Hepatic stellate cell (primary cell): ENCODE data around the gene COL18A1.

ENCODE experiments used
- DNase-seq: peaks from one replicate; pipeline ENCODE4 v3.0.0; 2011; ENCODE audit warnings: low spot score

COL18A1 gene

DNA sequence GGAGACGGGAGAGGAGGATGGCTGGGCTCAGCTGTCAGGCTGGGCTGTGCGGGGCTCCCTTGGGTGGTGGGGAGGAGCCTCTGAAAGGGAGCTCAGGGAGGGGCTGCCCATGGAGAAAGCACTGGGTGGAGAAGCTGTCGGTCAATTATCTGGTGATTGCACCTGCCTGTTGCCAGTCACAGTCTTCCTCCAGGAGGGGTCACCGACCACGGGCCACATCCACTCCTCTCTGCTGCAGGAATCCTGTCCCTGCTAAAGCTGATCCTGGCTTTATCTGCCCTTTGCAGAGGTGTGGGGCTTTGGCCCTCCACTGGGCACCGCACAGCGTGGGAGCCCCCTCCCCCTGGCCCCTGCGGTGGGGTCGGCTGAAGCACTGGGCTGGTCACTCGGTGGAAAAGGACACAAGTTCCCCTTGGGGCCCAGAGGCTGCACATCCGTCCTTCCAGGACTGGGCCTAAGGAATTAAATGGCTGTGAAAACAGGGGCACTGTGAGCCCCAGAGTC lies 21.8 kb upstream of the COL18A1 start:
- DNase-seq: no peak

DNA sequence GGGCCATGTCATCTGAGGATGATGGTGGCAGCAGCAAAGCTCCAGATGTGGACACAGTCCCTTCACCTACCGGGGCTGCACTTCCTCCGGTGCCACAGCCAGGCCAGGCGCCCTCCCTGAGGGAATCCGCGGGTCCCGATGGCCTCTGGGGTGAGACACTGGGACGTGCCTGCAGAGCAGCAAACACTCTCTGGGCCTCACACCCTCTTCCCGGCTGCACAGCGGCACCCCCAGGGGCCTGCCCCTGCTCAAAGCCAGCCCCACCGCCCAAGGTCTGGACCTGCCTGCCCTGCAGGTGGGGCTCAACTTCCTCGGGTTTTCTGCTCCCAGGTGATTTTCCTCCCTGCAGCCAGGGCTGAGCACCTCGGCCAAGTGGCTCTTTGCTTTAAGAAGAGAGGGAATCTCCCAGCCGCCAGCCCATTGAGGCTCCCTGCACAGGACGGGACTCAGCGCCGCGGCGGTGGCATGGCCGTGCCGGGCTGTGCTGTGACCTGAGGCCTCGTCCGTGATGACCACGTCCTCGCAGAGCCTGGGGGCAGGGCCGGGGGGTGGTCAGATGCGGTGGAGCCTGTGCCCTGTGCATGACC lies 21.3 kb upstream of the COL18A1 start:
- no peak for DNase-seq

DNA sequence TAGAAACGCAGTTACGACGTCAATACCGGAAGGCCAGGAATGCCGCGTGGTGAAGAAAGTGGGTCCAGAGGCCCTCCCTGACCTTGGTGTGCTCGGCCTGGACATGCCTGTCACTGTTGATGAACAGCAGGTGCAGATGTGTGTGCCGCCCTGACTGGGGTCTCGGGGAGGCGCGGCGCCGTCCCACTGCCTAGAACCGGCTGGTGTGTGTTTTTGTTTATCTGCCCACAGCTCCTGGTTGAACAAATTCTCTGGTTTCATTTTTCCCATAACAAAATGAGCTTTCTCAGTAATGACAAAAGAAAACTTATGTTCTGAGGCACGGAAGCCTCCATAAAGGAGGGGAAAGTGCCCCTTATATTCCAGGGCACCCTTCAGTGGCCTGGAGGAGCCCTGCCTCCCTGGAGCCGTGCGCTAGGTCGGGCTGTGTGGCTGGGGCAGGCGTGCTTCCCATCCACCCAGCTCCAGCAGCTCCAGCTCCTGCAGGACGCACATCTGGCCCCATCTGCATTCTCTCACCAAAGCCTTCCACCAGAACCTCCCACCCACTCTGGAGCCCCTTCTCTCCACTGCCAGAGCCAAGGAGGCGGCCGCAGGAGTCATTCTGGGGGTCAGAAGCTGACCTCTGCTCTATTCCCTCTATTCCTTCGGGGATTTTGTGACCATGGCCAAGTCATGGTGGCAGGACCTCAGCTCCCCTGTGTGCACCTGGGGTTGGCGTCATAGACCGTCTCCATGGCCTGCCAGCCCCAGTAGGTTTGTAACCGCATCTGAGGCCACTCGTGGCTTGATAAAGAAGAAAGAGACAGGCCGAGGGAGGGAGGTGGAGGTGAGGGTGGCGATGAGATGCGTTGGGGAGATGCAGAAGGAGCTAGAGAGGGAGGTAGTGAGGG lies 20.1 kb upstream of the COL18A1 start:
- DNase-seq: no peak

DNA sequence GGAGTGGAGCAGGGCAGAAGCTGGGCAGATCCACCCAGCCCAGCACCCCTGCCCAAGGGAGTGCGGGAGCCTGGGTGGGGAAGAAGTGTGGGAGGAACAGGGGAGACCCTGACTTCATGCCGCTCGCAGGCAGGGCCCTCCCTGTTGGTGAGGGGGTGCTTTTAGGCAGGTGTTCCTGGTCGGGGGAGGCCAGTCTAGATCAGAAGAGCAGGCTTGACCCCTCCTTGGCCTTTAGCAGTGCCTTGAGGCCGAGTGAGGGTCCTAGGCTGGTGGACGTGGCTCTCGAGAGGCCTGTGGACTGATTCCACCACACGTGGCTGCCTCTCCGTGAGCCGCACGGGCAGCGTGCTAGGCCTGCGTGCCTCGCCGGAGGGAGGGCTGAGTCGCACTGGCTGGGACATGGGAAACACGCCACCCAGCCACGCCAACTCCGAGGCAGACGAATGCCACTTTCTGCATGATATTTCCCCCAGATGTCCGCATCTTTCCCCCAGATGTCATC lies 19.4 kb upstream of the COL18A1 start:
- no peak for DNase-seq

DNA sequence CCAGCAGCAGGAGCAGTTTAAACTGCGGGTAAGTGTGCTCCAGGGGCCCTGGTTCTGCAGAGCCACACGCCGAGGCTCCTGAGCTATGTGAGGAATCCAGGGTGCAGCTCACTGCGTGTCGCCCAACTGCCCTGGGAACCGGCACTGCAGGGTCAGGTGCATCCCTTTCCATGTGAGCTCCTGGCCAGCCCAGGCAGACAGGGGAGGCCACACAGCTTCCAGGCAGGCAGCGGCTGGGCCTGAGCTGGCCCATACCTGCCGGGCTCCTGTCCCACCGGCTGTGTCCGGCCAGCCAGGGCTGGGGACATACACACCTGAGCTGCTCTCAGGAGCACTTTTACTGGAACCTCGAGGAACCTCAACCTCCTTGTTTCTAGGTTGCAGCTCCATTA lies 18.6 kb upstream of the COL18A1 start:
- no peak for DNase-seq

DNA sequence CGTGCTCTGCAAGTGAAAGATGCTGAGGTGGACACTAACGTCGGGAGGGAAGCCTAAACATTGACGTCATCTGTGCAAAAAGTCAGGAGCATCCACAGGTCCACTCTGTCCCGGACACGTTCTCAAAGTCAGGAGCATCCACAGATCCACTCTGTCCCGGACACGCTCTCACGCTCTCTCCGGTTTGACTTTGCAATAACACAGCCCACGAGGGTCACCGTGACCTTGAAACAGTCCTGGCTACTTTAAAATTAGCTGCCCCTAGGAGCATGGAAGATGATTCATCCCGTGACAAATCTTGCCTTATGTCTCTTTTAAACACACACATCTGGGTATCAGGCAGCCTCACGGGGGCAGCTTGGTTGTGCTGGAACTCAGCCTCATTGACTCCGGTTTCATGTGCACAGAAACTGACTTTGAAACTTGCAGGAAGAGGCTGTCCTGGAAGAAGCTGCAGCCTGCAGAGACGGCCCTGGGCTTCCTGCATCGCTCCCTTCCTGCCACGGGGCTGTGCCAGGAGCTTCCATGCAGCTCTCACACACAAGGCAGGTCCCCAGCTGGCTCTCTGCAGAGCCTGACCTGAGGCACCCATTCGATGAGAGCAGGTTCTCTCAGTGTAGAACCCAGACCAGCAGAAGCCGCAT lies 18.1 kb upstream of the COL18A1 start:
- DNase-seq: peak; percentile 94

DNA sequence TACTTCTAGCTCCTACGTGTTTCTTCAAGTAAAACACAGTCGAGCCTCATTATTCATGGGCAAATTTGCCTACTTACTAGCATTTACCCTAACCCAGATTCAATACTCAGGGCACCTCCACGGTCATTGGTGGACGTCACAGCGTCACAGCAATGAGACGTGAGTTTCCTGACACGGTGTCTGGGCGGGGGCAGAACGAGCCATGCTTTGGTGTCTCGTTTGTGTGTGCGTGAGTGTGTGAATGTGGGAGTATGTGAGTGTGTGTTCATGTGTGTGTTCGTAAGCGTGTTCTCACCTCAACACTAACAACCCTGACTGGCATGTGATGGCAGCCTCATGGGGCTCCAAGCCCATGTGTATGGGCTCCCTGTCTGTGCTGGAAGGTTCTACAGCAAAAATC lies 17.5 kb upstream of the COL18A1 start:
- DNase-seq: no peak

DNA sequence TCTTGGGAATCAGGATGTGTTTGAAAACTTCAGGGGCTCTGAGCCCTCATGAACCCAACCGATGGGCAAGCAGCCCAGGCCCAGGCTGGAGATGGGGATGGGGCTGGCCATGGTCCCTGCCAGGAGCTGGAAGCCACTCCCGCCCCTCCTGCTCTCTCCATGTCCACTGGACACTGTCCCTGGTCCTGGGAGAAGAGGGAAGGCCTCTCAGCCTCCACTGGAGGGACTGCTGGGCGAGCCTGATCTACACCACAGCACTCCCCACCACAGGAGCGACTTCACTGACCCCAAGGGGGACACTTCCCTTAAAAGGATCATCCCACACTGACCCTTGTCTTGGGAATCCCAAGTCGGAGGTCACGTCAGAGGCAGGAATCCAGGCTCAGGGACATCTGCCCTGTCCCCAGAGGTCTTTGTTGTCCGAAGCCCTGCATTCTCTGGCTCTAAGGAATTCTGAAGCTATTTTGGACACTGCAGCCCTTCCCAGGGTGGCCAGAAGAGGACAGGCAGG lies 16.9 kb upstream of the COL18A1 start:
- peak; percentile 42 for DNase-seq

DNA sequence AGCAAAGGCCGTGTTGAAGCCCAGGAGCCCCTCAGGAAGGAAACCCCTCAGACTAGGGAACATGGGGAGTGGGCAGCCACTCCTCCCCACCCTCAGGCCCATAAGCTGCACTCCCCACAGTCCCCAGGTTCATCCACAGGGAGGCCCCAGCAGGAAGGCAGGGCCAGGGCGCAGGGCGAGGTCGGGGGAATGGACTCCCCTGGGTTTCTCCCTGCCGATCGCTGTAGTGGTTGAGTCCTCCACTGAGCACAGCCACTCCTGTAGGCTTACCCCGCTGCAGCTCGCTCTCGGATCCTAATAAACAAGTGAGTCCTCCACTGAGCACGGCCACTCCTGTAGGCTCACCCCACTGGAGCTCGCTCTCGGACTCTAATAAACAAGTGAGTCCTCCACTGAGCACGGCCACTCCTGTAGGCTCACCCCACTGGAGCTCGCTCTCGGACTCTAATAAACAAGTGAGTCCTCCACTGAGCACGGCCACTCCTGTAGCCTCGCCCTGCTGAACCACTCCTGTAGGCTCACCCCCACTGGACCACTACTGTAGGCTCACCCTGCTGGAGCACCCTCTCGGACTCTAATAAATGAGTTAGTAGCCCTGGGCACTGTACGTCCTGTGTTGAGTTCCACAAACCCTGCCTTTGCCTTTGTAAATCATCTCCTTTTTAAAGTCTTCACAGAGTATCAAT lies 16.2 kb upstream of the COL18A1 start:
- no peak for DNase-seq

DNA sequence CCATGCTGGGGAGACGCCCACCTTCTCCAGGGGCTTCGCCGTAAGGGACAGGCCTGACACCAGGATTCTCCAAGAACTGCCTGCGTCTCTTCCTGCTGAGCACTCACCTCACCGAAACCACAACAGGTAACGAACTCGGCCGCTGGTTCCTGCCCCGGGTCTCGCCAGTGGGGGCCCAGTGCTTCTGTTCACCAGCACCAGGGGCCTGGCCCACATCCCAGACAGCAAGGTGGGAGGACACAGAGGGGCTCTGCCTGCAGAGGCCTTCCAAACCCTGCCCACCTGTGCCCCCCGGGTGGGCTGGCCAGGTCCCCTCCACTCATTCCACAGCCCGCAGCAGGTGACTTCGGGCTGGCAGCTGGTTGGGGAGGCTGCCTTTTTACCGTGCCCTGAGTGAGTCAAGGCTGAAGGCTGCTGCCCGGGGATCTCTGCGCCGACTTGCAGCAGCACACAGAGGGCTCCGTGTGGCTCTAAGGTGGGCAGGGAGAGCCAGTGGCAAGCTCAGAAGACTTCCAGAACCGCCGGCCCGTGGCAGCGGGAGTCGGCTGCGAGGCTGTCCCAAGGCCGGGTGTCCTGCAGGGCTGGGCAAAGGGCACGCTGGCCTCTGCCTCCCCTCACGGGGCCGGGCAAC lies 14.7 kb upstream of the COL18A1 start:
- no peak for DNase-seq

DNA sequence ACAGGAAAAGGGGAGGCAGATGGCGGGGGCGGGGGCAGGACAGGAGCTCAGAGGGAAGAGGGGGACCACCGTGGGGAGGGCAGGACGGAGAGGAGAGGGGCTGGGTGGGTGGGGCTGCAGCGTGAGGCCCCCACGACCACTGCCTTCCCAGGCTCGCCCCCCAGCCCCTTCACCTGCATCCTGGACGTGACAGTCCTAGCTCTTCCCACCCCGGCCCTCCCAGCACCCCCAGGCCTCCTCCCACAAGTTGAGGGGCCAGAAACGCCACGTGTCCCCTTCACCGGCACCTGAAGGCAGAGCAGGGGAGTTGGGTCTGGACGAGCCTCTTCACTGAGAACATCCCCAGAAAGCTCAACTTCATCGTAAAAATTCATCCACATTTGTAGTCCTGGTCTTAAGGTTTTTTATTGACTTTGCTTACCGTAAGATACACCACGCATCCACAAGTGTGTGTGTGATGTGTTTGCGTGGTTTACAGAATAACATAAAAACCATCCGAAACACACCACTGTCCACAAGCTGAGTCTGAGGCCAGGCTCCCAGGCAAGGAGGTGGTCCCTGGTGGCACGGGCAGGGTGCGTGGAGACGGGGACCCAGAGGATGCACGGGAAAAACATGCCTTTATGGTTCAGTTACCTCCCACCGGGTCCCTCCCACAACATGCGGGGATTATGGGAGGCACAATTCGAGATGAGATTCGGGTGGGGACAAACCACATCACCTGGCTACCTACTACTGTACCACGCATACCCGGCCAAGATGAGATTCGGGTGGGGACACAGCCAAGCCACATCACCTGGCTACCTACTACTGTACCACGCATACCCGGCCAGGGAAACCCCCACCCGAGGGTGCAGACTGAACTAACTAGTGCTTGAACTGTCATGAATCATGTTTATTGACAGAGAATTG lies 13.9 kb upstream of the COL18A1 start:
- DNase-seq: no peak

DNA sequence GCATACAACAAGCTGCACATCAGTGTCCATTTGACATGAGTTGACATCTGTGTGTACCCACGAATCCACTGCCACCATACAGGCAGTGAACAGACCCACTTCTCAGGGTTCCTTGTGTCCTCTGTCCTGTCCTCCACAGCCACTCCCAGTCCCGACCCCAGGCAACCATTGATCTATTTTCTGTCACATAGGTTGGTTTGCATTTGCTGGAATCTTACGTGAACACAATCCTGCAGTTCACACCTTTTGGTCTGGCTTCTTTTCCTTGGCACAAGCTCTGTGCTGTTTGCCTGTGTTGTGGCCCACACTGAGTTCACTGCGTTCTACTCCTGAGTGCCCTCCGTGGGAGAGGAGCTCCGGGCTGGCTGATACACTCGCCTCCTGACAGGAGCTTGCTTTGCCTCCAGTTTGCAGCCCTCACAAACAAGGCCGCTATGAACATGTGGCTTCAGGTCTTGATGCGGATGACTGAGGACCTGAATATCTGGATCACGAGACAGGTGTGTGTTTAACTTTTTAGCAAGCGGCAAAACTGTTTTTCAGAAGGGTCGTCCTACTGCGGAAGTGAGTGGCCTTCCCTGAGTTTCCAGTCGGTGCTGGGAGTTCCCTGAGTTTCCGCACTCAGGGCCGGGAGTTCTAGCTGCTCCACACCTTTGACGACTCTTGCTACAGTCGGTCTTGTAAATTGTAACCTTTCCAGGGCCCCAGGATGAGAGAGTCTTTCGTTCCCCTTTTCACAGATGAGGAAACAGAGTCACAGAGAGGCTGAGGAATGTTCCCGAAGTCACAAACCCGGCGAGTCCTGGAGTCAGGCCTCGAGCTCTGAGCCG lies 13.0 kb upstream of the COL18A1 start:
- DNase-seq: no peak

DNA sequence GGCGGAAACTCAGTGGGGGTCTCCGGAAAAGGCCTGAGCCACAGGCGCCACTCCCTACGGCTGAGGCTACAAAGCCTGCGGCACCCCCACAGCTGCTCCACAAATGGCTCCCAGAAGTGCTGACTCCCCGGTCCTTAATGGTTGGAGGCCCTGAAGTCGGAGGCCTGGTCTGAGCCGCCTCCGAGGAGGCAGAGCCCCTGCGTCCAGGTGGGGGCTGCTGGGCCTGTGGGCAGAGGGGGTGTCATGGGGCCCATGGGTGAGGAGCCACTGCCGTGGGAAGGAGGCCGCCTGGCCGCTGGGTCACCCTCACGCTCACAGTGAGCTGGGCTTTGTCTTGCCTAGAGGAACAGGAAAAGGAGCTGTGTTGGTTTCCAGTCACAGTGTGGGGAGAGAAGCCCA lies 12.4 kb upstream of the COL18A1 start:
- no peak for DNase-seq

DNA sequence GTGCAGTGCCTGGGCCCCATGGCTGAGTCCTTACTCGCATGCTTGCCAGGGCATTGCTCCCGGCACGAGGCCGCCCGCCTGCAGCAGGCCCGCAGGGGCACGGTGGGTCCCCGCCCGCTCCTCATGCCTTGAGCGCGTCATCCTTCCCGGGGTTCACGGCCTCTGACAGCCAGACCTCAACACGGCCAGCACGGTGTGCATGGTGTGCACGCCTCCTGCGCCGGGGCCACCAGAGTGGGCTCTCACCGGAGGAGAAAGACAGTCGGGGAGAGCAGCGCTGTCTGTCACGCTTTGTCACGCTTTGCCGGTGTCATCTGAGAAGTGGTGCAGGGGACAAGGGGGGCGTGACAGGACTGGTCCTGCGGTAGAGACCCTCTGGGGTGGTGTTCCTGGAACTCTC lies 11.9 kb upstream of the COL18A1 start:
- DNase-seq: no peak

DNA sequence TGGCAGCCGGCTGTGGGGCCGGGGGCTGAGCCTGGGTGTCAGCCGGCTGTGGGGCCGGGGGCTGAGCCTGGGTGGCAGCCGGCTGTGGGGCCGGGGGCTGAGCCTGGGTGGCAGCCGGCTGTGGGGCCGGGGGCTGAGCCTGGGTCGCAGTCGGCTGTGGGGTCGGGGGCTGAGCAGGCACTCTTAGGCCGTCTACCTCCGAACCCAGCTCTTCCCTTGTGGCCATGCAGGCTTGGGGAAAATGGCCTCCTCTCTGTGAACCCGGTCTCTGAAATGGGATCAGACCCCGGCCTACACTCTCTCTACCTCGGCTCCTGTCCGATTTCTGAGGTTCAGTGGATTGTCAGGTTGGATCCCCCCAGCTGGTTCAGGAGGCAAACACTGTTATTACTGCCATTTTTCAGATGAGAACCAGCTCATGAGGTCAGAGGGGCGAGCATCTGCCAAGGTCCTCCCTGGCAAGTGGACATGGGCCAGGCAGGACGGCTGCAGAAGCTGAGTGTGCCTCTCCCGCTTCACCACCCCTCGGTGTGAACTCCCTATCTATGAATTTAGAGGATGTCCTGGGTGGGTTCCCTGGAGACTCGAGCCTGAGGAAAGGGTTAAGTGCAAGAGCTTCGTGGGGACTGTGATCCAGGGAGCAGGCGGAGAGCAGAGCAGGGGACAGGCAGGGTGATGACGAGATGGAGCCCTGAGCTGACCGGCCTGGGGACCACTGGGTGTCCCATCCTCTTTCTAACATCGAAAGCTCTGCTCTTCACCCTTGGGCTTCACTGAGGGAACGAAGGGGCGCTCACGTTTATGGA lies 10.9 kb upstream of the COL18A1 start:
- no peak for DNase-seq

DNA sequence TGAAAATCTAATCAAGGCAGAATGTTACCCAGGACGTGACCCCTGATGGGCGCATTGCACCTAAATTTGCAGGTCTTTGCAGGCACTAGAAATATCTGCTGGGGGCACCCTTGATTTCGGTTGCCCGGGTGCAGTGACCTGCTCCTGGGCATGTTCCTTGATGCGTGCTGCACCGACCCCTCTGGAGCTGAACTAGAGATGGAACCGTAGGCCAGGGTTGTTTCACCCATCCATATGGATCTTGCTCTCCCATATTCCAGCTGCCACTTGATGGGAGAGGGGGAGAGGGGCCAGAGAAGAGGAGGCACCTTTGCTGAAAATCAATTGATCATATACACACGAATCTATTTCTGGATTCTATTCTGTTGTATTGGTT lies 8.4 kb upstream of the COL18A1 start:
- DNase-seq: no peak

DNA sequence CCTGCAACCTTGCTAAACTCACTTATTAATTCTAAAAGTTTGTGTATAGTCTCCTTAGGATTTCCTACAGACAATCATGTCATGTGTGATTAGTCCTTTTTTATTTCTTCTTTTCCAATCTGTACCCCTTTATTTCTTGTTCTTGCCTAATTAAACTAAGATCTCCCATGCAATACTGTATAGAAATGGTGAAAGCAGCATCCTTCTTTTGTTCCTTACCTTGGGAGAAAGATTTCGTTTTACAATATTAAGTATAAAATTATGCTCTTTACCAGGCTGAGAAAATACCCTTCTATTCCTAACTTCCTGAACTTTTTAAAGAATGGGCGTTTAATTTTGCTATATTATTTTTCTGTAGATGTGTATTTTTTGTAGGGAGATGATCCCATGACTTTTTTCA lies 7.6 kb upstream of the COL18A1 start:
- DNase-seq: no peak

DNA sequence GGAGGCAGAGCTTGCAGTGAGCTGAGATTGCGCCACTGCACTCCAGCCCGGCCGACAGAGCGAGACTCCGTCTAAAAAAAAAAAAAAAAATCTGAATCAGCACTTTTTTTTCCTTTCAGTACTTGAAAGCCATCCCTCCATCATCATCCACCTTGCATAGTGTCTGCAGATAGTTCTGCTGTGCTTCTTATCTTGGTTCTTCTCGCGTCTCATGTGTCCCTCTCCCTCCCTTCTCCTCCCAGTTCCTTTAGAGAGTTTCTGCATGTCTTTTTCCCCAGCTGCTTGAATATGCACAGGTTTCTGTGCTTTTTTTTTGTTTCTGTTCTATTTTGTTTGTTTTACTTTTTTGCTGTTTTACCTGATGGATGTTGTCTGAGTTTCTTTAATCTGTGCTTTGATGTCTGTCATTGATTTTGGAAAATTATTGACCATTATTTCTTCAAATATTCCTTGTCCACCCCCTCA lies 3.9 kb upstream of the COL18A1 start:
- no peak for DNase-seq
